Uterine smooth muscle cell (primary cell): ENCODE results near the gene ATG2B. TPM values are rescaled to one million over a fixed set of nuclear protein-coding genes. Genes with fewer than 3 reads are reported as not detected.

ENCODE experiments used
- total RNA-seq: library from RNA; depleted of rRNA; stranded (reverse); fragments of >200 nt; gene quantifications from 2 replicates; pipeline ENCODE4 v1.2.3, GENCODE V29; 2014

Gene ATG2B, protein sequence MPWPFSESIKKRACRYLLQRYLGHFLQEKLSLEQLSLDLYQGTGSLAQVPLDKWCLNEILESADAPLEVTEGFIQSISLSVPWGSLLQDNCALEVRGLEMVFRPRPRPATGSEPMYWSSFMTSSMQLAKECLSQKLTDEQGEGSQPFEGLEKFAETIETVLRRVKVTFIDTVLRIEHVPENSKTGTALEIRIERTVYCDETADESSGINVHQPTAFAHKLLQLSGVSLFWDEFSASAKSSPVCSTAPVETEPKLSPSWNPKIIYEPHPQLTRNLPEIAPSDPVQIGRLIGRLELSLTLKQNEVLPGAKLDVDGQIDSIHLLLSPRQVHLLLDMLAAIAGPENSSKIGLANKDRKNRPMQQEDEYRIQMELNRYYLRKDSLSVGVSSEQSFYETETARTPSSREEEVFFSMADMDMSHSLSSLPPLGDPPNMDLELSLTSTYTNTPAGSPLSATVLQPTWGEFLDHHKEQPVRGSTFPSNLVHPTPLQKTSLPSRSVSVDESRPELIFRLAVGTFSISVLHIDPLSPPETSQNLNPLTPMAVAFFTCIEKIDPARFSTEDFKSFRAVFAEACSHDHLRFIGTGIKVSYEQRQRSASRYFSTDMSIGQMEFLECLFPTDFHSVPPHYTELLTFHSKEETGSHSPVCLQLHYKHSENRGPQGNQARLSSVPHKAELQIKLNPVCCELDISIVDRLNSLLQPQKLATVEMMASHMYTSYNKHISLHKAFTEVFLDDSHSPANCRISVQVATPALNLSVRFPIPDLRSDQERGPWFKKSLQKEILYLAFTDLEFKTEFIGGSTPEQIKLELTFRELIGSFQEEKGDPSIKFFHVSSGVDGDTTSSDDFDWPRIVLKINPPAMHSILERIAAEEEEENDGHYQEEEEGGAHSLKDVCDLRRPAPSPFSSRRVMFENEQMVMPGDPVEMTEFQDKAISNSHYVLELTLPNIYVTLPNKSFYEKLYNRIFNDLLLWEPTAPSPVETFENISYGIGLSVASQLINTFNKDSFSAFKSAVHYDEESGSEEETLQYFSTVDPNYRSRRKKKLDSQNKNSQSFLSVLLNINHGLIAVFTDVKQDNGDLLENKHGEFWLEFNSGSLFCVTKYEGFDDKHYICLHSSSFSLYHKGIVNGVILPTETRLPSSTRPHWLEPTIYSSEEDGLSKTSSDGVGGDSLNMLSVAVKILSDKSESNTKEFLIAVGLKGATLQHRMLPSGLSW (N-terminal part only)
- 22.5 and 24.7 TPM in 2 replicates for total RNA-seq

DNA sequence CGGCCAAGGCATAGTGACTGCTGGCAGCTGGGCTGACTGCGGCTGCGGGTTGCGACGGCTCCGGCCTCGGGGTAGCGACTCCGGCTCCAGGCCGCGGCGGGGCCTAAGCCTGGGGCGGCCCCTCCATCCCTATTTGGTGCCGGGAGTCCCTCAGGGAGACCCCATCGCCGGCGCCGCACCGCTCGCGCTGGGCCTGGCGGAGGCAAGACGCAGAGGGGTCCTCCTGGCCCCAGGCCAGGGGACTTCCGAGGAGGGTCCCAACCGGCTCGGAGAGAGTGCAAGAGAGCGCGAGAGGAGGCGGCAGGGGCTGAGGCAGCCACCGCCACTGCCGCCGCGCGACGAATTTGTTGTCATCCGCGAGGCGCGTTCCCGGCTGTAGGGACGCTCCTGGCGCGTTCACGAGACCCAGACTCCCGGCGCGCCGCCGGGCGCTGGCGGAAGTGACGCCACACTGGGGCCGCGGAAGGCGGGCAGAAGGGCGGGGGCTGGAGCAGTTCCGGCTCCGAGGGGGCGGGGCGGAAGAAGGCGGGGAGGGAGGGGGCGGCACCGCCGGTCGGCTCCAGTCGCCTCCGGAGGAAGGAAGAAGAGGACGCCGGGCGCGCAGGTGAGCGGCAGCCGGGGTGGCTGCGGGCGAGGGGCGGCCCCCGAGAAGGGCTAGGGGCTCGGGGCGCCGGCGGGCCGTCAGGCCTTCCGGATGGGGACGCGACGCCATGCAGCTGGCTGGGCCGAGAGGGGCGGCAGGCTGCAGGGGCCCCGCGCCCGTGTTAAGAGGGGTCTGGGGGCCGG lies at the start of gene ATG2B, which contains the start of gene GSKIP:
ATG2B (minus strand) TSS at position 377 of the 786 bp plus-strand sequence; CDS start at position 12, 365 bp downstream.
GSKIP (plus strand) TSS at position 562 of the 786 bp plus-strand sequence. CDS start 18,722 bp downstream, outside the sequence.

DNA sequence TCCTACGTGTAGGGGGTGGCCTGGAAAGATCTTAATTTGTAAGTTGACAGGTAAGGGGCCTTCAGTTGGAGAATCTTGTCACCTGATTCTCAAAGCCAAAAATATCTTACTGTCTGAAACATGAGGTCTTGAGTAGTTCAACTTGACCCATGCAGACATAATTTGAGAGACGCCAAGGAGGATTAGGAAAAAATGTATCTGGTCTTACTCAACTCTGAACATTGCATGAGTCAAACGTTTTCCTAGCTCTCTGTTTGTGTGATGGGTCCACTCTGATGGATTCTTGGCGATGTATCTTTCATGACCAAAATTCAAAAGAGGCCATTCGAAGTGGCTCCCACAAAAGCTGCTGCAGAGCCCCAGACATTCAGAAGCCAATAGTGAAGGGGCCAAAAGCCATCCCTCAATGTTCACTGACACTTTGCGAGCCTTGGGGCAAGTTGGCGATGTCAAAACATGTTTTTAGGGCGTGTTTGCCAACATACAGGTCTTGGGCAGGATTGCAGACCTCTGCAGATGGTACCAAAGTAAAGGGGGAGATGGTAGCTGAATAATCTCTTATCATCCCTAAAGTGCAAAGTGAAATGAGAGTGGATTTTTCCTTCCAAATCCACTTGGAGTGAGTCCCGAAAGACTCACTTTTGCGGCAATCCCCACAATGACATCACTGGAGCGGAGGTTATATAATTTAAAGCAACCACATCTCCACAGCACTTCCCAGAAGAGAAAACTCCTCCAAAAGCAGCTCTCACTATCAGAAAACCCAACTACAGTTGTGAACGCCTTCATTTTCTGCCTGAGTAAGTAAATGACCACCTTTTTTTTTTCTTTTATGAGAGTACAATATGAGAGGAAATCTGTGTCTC lies 107.4 kb downstream of the ATG2B start, which contains the start of gene BDKRB1:
BDKRB1 (plus strand) TSS at position 710 of the 866 bp plus-strand sequence. CDS start 7,473 bp downstream, outside the sequence.

Other genes with a start within 250 kb of the ATG2B start
- 43.4 and 74.1 TPM in 2 replicates for gene BDKRB2, start 158.5 kb downstream of the ATG2B start, total RNA-seq
- 8.2 and 19.8 TPM in 2 replicates for gene BDKRB1, start 107.1 kb downstream of the ATG2B start, total RNA-seq
- 62.5 and 146 TPM in 2 replicates for gene GSKIP, start 185 bp upstream of the ATG2B start, total RNA-seq
- gene AK7, start 28.8 kb upstream of the ATG2B start, total RNA-seq = 3.0 and 4.9 TPM in 2 replicates
- 94.1 and 112 TPM in 2 replicates for gene PAPOLA, start 139.0 kb upstream of the ATG2B start, total RNA-seq